Gastrocnemius medialis (tissue), 4 donors: Measurements from ENCODE around the gene FBXL17. TPM values are rescaled to one million over a fixed set of nuclear protein-coding genes. Genes with fewer than 3 reads are reported as not detected.

ENCODE experiments used
- ATAC-seq, 2 donors: fragments of 150-250 bp; one replicate each; pipeline ENCODE4 v1.9.1; 2016
- DNase-seq, 2 donors: peaks; one replicate each; pipeline ENCODE4 v3.0.0-alpha.2; 2019
- H3K27ac ChIP-seq, 4 donors: fragments of 200-600 bp; sonication (generic); 1 replicate in 1 of 4; 2 replicates in 3 of 4; pipeline ENCODE4 v1.5.1; 2016 to 2018; ENCODE audit warnings: mild to moderate bottlenecking in 2 of 4, moderate library complexity in 1 of 4
- H3K27me3 ChIP-seq, 3 donors: fragments of 200-600 bp; sonication (generic) in 2 of 3; 1 replicate in 1 of 3; 2 replicates in 2 of 3; pipeline versions ENCODE4 v1.5.1 to v1.6.0; 2016 to 2019; ENCODE audit warnings: mild to moderate bottlenecking in 1 of 3, moderate library complexity in 1 of 3
- H3K36me3 ChIP-seq, 2 donors: fragments of 200-600 bp; sonication (generic) in 1 of 2; one replicate each; pipeline ENCODE4 v1.5.1; 2017 to 2018
- H3K4me1 ChIP-seq, 2 donors: fragments of 200-600 bp; sonication (generic) in 1 of 2; one replicate each; pipeline ENCODE4 v1.5.1; 2016 to 2017; ENCODE audit warnings: mild to moderate bottlenecking in 2 of 2
- H3K4me3 ChIP-seq, 4 donors: fragments of 200-600 bp; sonication (generic) in 3 of 4; 1 replicate in 1 of 4; 2 replicates in 3 of 4; pipeline ENCODE4 v1.5.1; 2016 to 2019; ENCODE audit warnings: mild to moderate bottlenecking in 2 of 4
- H3K9me3 ChIP-seq, 3 donors: fragments of 200-600 bp; sonication (generic) in 2 of 3; 1 replicate in 1 of 3; 2 replicates in 2 of 3; pipeline ENCODE4 v1.5.1; 2016 to 2019
- POLR2A ChIP-seq, 2 donors: fragments of 450-650 bp; IDR thresholded peaks; one replicate each; pipeline ENCODE4 v1.6.1; 2017; ENCODE audit warnings: antibody characterized with exemption in 2 of 2, mild to moderate bottlenecking in 2 of 2, moderate library complexity in 2 of 2
- in situ Hi-C, 4 donors: fragments of 200-750 bp; cut with MboI; loops; one replicate each; pipeline versions ENCODE4 v1.15.0 to v1.8.0; 2017; ENCODE audit warnings: low sequenced_read_pairs in 4 of 4
- intact Hi-C: fragments of 100-400 bp; cut with DNase I; formaldehyde crosslinking; loops from one replicate; pipeline ENCODE4 v1.15.1; 2023; ENCODE audit warnings: low total_unique reads
- total RNA-seq, 4 donors: library from RNA; depleted of rRNA; stranded (reverse); fragments of >200 nt; gene quantifications; one replicate each; pipeline versions ENCODE4 v1.1.0 to v1.2.3, GENCODE V29; 2016
- TF ChIP-seq, protein P1 (sequence below), 5 experiments: fragments of 450-650 bp in 3 of 5; fragments of 200-600 bp in 2 of 5; sonication (generic) in 2 of 5; IDR thresholded peaks in 4 of 5; conservative IDR thresholded peaks in 1 of 5; 1 replicate in 4 of 5; 2 replicates in 1 of 5; pipeline ENCODE4 v1.5.1; 2016 to 2019; ENCODE audit warnings: antibody characterized with exemption in 5 of 5, mild to moderate bottlenecking in 3 of 5, moderate library complexity in 3 of 5

The FBXL17 gene
- total RNA-seq, 4 donors from 2014 or later, result 23.3 to 33.4 (median 26.9) TPM

DNA sequence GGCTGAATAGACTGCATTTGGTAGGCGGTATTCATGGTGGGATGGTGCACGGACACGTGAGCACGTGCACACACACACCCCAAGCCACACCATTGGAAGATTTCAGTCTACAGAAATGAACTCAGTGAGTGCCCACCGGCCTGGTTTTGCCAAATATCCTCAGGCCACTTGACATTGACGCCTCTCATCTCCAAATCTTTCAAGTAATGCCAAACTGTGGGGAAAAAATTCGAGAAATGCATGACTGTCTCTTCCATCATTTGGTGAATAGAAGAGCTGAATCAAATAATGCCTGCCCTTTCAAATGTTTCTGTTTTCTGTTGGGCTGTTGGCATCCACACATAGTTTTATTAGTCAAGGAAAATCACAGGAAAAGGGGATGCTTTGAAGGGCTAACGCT is 528.9 kb downstream of the FBXL17 start:
- ATAC-seq (no peak), DNase-seq (no peak)
- no peak for TF ChIP-seq POLR2A (IDR thresholded peaks at IDR 0.05)
- TF ChIP-seq, protein P1, sequence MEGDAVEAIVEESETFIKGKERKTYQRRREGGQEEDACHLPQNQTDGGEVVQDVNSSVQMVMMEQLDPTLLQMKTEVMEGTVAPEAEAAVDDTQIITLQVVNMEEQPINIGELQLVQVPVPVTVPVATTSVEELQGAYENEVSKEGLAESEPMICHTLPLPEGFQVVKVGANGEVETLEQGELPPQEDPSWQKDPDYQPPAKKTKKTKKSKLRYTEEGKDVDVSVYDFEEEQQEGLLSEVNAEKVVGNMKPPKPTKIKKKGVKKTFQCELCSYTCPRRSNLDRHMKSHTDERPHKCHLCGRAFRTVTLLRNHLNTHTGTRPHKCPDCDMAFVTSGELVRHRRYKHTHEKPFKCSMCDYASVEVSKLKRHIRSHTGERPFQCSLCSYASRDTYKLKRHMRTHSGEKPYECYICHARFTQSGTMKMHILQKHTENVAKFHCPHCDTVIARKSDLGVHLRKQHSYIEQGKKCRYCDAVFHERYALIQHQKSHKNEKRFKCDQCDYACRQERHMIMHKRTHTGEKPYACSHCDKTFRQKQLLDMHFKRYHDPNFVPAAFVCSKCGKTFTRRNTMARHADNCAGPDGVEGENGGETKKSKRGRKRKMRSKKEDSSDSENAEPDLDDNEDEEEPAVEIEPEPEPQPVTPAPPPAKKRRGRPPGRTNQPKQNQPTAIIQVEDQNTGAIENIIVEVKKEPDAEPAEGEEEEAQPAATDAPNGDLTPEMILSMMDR (IDR thresholded peaks at IDR 0.05 in 4 of 5, conservative IDR thresholded peaks at IDR 0.05 in 1 of 5), result no peak
- Histone ChIP-seq H3K27me3 (no peaks in the 10 kb centered on the region), H3K4me3 (no peak overlapping the region), H3K27ac (no peak overlapping the region), H3K36me3 (no peaks in the 10 kb centered on the region), H3K9me3 (no peaks in the 10 kb centered on the region), H3K4me1 (no peaks in the 10 kb centered on the region)
- in situ Hi-C loops, result no loop called here
- intact Hi-C loops, result no loop called here

DNA sequence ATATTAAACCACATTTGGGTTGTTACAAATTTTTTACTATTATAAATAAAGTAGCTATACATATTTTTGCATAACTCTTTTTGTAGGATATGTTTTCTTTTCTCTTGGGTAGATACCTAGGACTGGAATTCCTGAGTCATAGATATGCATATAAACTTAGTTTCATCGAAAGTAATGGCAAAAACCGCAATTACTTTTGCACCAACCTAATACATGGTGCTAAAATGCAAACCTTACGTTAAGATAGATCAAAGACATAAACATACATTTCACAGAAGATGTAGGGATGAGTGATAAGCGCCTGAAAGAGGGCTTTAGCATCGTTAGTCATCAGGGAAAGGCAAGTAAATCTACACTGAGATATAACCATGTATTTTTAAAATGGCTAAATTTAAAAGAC is 532.8 kb downstream of the FBXL17 start:
- Histone ChIP-seq H3K27ac (no peak overlapping the region), H3K4me1 (no peaks in the 10 kb centered on the region), H3K4me3 (no peak overlapping the region), H3K27me3 (no peaks in the 10 kb centered on the region), H3K36me3 (no peaks in the 10 kb centered on the region), H3K9me3 (no peaks in the 10 kb centered on the region)
- TF ChIP-seq, protein P1 (IDR thresholded peaks at IDR 0.05 in 4 of 5, conservative IDR thresholded peaks at IDR 0.05 in 1 of 5), result no peak
- no peak for TF ChIP-seq POLR2A (IDR thresholded peaks at IDR 0.05)
- ATAC-seq (no peak), DNase-seq (no peak)
- in situ Hi-C loops, result no loop called here
- intact Hi-C loops, result no loop called here

DNA sequence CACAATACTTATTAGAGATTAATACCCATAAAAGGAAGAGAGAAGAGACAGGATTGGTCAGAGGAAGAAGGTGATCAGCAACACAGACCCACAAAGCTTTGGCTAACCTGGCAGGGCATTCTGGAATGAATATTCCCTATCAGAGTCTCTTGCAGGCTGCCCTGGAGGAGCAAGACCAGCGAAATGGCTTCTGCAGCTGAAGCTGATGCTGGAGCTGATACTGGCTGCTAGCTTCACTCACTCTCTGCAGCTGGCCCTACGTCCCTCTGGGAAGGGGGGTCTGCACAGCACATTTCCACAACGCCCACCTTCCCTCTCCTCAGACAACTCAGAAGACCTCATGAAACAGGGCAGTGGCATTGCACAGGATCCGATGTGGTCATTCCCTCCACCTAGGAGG is 541.3 kb downstream of the FBXL17 start:
- Histone ChIP-seq H3K27me3 (no peaks in the 10 kb centered on the region), H3K9me3 (no peaks in the 10 kb centered on the region)
- TF ChIP-seq, protein P1 (IDR thresholded peaks at IDR 0.05 in 4 of 5, conservative IDR thresholded peaks at IDR 0.05 in 1 of 5), result no peak
- no peak for TF ChIP-seq POLR2A (IDR thresholded peaks at IDR 0.05)

DNA sequence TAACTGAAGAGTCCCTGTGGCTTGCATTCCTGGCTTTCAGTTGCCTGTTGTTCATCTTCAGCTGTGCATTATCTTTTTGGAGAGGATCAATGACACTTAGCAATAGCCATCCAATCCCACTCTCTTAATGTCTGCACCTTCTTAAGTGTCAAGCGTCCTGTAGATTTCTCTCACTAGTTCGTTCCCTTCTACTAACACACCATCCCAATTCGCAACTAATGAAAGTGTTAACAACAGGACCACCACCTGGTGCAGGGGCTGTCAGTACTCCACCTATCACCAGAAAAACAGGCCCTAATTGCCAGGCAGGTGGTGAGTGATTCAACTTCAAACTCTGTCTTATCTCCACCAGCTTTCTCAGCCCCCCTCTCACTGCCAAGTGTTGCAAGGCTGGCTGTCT is 541.7 kb downstream of the FBXL17 start:
- no peaks in the 10 kb centered on the region for H3K27me3 ChIP-seq
- intact Hi-C loops, result no loop called here
- no peak overlapping the region for H3K4me3 ChIP-seq
- H3K4me1 ChIP-seq, result no peaks in the 10 kb centered on the region
- H3K27ac ChIP-seq, result no peak overlapping the region
- in situ Hi-C loops, result no loop called here
- ATAC-seq, result no peak
- no peaks in the 10 kb centered on the region for H3K36me3 ChIP-seq
- DNase-seq, result no peak
- TF ChIP-seq, protein P1 (IDR thresholded peaks at IDR 0.05 in 4 of 5, conservative IDR thresholded peaks at IDR 0.05 in 1 of 5), result no peak
- no peak for TF ChIP-seq POLR2A (IDR thresholded peaks at IDR 0.05)
- no peaks in the 10 kb centered on the region for H3K9me3 ChIP-seq

More for the DNA sequence above, 541.3 kb downstream of the FBXL17 start:
- Histone ChIP-seq H3K36me3 (no peaks in the 10 kb centered on the region), H3K4me3 (no peak overlapping the region), H3K4me1 (no peaks in the 10 kb centered on the region), H3K27ac (no peak overlapping the region)
- in situ Hi-C loops (no loop called here), intact Hi-C loops (no loop called here)
- ATAC-seq, result no peak
- DNase-seq, result no peak

DNA sequence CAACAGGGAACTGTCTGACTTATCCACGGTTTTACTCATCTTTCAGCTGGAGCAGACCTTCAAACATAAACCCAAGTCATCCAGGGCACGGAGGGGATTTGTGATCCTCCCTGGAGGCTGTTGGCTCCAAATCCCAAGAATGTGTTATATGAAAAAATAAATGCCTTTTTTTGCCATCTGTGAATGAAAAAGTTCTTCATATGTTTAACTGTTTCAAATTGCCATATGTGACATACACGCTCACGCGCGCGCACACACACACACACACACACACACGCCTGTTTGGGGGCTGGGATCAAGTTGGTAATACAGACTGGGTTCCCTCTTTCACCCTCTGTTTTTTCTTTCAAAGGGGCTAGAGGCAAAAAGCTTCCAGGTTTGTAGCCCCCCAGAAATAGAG is 546.8 kb downstream of the FBXL17 start:
- no peak overlapping the region for H3K27ac ChIP-seq
- intact Hi-C loops, result no loop called here
- in situ Hi-C loops, result no loop called here

More for the DNA sequence above, 546.8 kb downstream of the FBXL17 start:
- H3K27me3 ChIP-seq, result no peaks in the 10 kb centered on the region
- H3K9me3 ChIP-seq, result no peaks in the 10 kb centered on the region
- TF ChIP-seq, protein P1 (IDR thresholded peaks at IDR 0.05 in 4 of 5, conservative IDR thresholded peaks at IDR 0.05 in 1 of 5), result no peak
- no peak for TF ChIP-seq POLR2A (IDR thresholded peaks at IDR 0.05)
- H3K36me3 ChIP-seq, result no peaks in the 10 kb centered on the region
- ATAC-seq, result no peak
- H3K4me1 ChIP-seq, result no peaks in the 10 kb centered on the region
- H3K4me3 ChIP-seq, result no peak overlapping the region
- no peak for DNase-seq
